Muscle of back (tissue), 13 donors: ENCODE data around the gene FCRL5. TPM values are rescaled to one million over a fixed set of nuclear protein-coding genes. Genes with fewer than 3 reads are reported as not detected.
A peak's percentile ranks its signal among the peaks of the same experiment; 100 is the strongest.
"Not testable (repeated sequence)": the region's sequence is repeated elsewhere in the genome, so short reads cannot be mapped to it uniquely, and the experiment has no call there.

ENCODE experiments used
- DNase-seq, 3 donors: peaks; one replicate each; pipeline versions ENCODE4 v3.0.0 to v3.0.0-alpha.2; 2013
- long read RNA-seq, 9 donors: transcript quantifications; one replicate each; lab custom pipeline, GENCODE V29; 2026
- polyA plus RNA-seq, 10 donors: library from polyadenylated mRNA; unstranded; fragments of 120-200 nt; gene quantifications; one replicate each; pipeline ENCODE4 v1.2.1, GENCODE V29; 2013; ENCODE audit not compliant: insufficient read length in 10 of 10

Gene FCRL5
- polyA plus RNA-seq: under 1 TPM in 5 of 10 donors, not detected in 5; 0.05 to 0.19 (median 0.09) TPM
- long read RNA-seq, donor 1: 0 reads
- long read RNA-seq, donor 2: 0 reads
- long read RNA-seq, donor 3: 0 reads
- long read RNA-seq, donor 4: 0 reads
- long read RNA-seq, donor 5: 0 reads
- long read RNA-seq, donor 6: 0 reads
- long read RNA-seq, donor 7: 0 reads
- long read RNA-seq, donor 8: 0 reads
- long read RNA-seq, donor 9: 0 reads

DNA sequence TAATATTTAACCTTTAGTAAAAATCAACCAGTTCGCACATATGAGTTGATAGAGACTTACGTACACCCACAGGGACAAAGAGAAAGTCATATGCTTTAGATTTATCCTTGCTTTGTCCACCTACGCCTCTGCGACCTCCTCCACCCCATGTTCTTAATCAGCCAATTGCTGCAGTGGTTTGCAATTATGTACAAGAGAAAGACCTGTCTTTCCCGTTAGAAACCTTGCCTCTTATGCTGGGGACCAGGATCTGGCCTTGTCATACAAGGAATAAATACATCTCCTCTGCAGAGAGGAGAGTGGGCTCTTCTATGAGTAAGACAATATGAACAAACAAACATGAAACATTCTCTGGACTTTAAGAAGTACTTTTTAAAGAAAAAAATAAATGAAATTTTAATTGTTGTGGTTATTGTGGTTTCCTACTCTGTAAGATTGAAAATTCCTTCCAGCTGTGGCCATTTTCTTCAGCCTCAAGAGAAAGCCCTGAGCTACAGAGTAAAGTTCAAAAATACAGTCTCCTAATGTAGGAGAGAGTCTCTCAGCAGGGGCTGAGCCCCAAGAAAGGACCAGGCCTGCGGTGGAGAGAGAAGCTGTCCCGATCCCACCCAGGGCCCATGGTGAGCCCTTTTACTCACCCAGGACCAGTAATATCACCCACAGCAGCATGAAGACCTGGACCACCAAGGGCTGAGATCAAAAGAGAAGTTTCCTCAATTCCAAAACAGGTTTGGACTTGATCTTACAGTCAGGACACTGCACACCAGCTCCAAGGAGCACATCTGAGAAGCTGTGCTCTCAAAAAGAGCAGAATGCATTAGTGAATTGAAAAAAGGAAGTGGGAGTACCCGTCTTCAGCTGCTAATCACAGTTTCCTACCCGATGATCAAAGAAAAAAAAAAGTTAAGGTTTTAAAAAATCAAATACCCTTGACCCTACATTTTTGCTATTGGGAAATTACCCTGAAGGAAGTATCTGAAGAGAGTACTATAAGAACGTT, at the start of gene FCRL5:
TSS of gene FCRL5 (minus strand) at position 822 of the 1,000 bp plus-strand sequence. CDS start at position 669, 153 bp downstream.
- DNase-seq: no peak

DNA sequence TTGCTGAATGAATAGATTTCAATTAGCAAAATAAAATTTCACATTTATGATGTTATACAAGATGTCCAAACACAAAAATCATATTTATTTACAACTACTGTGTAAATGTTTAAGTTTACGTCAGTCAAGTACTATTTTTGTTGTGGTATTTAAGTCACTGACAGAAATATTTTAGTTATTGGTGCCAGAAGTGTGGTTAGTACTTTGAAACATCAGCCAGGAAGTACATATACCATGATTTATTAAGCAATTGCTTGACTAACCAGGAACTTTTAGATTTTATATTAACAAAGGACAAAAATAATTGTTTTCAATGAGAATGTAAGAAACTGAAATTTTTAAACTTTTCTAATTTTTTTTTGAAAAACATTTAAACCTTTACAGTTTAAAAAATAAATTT, 47.9 kb upstream of the FCRL5 start:
- no peak for DNase-seq

DNA sequence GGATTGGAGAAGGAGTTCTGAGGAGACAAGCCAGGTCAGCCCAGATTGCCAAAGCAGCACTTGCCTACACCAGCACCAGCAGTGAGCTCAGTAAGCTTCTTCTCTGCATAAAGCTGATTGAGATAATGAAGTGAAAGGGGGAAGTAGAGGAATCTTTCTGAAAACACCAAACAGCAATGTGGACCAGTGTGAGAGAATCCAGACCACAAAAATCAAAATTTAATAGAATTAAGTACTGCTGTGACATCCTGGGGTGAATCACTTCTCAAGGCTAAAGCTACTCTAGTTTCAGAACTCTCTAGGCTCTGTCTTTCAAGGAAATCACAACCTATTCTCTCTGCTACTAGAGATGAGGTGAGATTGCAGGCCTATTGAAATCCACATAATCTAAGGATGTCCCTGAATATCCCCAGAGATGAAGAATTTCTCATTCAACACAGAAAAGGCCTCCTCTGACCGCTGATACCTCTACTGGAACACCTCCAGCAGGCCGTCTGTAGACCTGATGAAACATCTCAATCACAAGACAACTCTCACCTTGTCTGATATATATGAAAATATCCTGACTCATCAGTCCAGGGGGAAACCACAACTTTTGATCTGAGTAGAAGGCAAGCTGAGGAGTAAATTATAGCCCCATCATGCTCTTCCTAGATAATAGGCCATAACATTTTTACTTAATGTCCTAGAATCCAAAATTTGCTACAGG, 45.8 kb upstream of the FCRL5 start, which contains the start of gene FCRL4:
TSS of gene FCRL4 (minus strand) at position 127 of the 709 bp plus-strand sequence. CDS start 141 bp downstream, outside the sequence.
- DNase-seq: no peak

- no peak for DNase-seq
These were observed 44.1 kb upstream of the FCRL5 start for GRCh38 chr1:157596384-157596783.

DNA sequence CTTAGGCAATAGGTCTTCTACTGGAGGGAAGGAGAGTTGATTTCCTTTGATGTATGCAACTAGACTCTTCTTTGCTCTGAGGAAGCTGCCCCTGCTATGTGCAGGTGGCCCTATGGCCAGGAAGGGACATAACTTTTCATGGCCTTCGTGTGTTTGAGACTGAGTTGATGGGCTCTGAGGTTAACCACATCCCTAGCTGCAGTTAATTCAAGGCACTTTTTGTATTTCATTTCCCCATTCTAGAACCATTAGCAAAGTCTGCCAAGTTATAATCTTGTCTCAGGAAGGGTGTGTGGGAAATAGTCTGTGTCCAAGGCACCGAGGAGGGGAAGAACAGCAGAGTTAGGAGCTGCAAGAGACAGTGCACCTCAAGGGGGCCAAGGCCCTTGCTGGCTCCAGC, 43.0 kb upstream of the FCRL5 start:
- DNase-seq: peak in 1 of 3 donors; percentile 7

- DNase-seq: no peak
These were observed 33.7 kb upstream of the FCRL5 start for GRCh38 chr1:157585984-157586383.

GRCh38 chr1:157584503-157584902, 32.2 kb upstream of the FCRL5 start:
- DNase-seq: no peak

DNA sequence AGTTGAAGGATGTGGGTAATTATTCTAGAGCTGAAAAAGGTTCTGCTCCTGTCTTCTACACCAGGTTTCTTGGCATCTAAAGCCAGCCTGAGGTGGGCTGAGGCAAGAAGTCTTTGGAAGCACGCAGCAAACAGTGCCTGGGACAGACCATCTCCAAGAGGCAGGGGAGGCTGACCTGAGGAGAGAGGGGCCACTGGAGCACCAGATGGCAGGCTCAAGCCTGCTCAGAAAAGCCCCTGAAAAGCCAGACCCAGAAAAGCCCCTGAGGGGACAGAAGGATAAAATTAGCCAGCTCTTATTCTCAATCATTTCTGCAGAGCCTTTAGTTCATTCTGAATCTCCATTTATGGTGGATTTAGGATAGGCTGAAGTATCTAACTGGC, 28.5 kb upstream of the FCRL5 start:
- DNase-seq: no peak

- DNase-seq: peak; percentile 41 to 60 (median 46)
These were observed 28.0 kb upstream of the FCRL5 start for GRCh38 chr1:157580179-157580827.

DNA sequence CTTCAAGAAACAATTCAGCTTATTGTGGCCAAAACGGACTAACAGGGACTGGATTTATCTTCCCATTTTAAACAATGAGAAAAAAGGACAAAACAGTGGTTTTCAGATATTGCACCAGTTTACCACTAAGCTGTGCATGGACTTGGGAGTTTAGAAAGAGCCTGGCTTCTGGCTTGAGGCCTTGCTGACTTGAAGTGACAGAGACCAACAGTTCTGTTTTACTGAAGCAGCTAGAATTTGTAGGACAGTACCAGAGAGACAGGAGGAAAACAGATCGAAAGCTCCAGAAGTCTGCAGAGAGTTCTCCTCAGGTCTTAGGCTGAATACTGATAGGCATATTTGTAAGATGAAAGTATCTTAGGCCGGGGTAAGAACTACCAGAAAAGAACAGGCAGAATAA, 25.1 kb upstream of the FCRL5 start:
- no peak for DNase-seq

DNA sequence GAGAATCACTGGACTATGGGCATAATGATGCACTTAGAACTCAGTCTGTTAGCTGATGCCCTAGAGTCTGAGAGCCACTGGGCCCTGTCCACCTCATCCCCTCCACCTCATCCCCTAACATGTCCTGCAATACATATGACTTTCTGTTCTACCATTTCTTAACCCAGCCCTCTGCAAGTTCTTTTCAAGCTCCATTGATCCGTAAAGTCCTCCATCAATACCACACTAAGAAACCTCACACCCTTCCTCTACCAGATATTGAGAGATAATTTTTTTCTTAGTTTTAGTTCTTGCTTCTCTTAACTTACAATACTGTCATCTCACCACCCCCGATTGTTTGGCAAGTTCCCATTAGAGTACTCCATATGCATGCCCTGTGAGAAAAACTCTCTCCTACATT, 23.4 kb upstream of the FCRL5 start:
- DNase-seq: no peak

GRCh38 chr1:157574836-157575235, 22.5 kb upstream of the FCRL5 start:
- no peak for DNase-seq

DNA sequence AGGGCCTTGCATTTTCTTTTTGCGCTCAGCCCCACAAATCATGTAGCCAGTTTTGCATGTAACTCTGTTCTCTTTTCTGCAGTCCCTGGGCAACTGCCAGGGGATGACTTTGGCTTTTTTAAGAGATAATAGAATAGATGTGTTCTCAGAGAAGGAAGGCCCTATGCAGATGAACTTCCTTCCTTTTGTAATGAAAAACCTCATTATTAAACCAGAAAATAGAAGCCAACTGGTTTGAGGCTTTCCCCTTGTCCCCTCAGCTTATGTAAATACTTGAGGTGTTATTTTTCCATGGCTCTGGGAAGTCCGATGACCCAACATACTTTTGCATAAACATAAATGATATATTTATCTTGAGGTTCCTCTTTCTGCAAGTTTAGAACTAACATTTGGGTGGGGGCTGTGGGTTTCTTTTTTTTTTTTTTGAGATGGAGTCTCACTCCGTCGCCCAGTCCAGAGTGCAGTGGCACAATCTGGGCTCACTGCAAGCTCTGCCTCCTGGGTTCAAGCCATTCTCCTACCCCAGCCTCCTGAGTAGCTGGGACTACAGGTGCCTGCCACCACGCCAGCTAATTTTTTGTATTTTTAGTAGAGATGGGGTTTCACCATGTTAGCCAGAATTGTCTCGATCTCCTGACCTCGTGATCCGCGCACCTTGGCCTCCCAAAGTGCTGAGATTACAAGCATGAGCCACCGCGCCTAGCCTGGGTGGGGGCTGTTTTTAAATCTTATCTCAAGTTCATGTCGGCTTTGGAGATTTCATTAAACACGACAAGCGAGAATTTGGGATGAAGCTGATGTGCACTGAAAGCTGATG, 14.4 kb upstream of the FCRL5 start:
- no peak for DNase-seq

DNA sequence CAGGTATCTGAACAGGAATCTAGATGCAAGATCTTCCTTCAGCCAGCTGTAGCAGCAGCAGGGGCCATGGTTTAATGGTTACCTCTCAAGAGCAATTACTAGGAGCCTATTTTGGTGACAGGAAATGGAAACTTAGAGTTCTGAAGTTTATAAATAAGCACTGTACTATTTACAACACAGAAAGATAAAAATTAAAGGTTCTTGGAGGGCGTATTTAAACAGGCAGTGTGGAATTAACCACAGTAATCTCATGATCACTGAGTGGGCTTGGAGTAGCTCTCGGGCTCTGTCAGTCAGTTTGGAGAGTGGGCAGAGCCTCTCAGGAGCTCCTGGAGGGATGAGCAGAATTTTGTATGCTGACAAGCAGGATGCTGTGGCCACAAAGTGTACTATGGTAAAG, 10.2 kb upstream of the FCRL5 start:
- no peak for DNase-seq

DNA sequence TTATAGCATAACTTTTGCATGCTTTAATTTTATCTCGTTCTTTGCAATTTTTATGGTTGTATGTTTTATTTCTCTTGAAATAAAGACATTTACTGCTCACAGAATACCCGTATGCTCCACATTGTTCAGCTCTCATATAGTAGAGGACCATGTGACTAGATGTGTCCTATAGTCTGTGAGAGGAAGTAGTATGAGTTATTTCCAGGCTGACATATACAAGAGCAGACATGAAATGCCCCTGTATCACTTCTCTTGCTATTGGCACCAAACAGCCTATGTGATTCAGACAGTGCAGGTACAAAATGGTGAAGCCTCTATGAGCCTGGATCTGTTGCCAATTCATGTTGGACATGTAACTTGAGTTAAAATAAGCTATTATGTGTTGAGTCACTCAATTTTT, 5.8 kb upstream of the FCRL5 start:
- DNase-seq: no peak

DNA sequence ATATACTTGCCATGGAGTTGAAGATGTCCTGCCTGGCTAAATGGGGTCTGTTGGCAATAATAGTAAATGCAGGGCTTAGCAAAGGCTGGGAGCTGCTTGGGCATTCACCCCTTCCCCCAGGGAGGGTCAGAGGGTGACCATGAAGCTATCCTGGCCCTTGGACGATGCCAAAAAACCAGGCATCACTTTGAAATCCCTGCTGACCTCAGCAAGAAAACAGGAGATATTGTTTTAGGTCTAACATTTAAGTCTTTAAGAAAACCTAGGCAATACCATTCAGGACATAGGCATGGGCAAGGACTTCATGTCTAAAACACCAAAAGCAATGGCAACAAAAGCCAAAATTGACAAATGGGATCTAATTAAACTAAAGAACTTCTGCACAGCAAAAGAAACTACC, 4.2 kb downstream of the FCRL5 start:
- not testable (repeated sequence) for DNase-seq

DNA sequence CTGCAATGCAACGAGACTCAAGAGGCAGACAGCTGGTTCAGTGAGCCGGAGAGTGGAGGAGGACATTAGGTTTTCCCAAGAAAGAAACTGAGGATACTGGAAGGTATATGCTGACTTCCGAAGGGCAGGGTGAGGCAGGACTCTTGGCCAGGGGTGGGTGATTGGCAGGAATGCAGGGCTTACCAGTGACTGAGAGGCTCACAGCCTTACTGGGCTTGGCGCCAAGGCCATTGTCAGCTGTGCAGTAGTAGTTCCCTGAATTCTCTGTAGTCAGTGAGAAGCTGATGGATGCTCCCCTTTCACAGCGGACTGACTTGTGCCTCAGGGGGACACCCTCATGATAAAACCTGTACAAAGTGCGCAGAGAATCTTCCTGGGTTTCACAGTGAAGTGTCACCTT, 9.6 kb downstream of the FCRL5 start:
- DNase-seq: peak; percentile 6 to 15 (median 11)

DNA sequence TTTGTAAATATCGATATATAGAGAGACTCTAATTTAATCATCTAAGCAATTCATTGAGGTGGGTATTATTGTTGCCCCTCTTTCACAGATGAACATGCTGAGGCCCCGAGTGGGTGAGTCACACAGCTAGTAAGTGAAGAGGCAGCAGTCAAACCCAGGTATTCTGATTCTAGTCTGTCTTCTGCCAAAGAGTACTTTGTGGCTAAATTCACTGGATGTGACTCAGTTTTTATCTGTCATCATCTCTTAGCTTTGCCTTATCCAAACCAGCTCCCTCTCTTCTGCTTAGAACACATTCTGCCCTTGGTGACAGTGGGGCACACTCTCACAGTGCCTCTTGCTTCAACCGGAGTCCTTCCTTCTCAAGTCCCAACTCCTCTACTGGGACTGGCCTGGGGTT, 11.5 kb downstream of the FCRL5 start:
- DNase-seq: no peak

- DNase-seq: no peak
These were observed 12.1 kb downstream of the FCRL5 start for GRCh38 chr1:157540160-157540748.

DNA sequence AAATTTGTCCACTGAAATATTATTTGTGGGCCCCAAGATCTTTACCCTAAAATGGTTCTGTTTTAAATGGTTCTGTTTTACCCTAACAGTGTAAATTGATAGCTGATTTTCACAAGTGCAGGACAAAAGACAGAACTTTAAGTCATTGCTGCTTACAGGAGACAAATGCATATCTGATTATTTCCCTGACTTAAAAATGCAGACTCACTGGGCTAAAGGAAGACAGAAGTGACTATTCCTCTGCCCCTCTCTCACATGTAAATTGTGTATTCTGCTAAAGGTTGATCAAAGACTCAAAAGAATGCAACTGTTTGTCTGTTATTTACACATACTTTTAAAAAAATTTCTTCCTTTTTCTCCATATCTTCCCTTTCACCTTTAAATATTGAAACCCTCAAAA, 12.7 kb downstream of the FCRL5 start:
- DNase-seq: no peak
